ENCODE results near the gene ATG2B.

ATG2B gene

DNA sequence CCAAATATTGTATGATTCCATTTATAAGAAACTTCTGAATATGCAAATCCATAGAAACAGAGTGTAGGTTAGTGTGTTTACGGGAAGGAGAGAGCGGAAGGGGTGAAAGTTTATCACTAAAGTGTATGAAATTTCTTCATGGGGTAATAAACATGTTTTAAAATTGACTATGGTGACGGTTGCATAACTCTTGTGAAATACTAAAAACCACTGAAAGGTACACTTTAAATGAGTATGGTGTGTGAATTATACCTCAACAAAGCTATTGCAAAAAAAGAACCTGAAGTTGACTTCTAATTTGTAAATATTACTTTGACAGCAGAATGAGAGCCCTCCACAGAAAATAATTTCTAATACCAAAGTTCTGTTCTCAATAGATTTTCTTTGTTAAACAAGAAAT is 47.1 kb downstream of the ATG2B start:
- DNase-seq (ENCODE audit: extremely low read depth in 1 of 2, low read depth in 1 of 2): no peak

DNA sequence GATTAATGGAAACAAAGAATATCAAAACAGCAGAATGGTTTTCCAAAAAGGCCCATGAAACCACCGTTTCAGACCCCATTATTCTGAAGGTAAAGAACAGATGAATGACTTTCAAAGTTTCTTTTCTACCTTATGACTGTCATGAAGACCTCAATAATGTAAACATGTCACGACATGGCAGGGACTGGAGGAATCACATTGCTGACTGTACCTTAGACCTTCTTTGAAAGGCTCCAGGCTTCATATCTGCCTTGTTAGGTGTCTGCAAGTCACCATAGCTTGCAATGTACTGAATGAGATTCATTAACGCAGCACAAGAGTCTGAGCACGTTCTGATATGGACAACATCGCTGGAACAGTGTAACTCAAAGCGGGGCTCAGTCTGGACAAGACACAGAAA is 52.2 kb downstream of the ATG2B start:
- DNase-seq (ENCODE audit: extremely low read depth in 1 of 2, low read depth in 1 of 2): no peak

DNA sequence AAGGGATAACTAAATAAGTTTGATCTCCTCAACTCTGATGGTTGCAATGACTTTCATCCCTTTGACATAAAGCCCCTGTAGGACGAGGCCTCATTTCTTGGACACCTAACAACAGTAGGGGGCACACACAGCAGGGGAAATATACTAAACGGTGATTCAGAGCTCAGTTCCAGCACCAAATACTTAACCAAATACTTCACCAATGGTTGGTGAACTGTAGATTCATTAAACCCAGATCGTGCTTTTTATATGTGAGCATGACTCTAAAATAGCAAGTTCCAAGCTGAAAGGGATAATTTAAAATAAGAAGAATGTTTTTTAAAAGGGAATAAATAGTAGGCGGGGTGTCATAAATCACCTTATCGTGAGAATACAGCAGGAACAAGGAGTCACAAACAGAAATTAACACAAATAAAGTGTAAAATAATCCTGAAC is 53.2 kb downstream of the ATG2B start:
- DNase-seq (ENCODE audit: extremely low read depth in 1 of 2, low read depth in 1 of 2): no peak

DNA sequence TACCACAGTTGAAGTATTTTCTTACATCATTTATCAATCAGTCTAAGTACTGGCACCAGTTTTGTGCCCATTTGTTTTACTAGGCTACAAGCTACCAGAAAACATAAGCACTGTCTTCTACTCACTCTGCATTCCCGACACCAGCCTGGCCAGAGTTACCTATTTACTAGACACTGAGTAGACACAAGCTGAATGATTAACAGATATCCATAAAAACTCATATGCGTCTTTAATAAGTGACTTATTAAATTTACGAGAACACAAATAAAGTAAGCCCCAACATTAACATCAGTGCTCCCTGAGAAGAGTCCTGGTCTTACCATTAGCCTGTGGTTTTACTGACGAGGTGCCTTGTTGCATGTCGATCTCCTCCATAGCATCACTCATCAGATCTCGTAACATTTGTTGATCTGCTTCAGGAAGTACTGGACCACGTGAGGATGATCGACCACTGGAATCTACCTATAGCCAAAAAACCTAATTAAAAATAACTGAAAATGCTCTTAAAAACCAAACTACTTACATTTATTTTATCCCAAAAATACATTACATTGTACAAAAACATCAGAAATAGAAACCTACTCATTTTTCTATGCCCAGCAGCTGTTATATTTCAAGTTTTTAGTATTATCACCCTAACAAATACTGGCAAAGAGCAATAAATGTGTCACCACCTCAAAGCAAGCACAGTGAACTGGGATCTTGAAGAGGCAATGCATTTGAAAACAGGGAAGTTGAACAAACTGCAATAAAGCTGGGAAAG is 53.8 kb downstream of the ATG2B start:
- DNase-seq (ENCODE audit: extremely low read depth in 1 of 2, low read depth in 1 of 2): no peak

DNA sequence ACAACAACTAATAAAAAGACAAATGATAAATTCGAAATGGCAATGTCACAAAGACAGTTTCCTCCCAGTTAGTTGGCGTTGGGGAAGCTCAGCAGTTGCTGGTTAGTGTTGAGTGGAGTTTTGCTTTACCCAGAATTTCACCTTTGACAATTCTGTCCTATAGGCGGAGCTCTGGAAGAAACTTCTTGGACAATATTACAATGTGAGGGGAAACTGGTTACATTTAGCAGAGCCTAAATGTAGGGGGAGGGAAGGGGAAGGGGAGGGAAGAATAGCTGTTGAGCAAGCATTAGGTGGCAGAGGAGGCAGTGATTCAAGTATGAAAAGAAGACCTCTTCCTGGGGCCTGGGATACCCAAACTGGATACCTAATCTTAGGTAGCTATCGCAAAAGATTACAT is 55.7 kb downstream of the ATG2B start:
- no peak for DNase-seq (ENCODE audit: extremely low read depth in 1 of 2, low read depth in 1 of 2)

DNA sequence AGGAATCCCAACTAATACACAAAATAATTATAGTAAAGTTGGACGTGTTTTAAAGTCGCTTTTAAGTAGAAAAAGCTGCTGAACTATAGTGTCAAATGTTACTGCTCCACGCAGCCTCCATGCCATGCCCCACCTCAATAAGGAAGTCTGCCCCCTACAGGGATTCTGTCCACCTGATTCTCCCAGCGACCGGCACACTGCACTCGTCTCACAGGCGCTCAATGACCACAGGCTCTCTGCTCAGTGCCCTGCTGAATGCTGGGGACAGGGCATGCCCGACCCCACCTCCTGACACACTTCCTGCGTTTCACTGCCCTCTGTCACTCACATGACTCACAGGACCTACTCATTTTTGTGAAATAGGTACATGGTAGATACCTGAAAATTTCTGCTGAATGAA is 58.2 kb downstream of the ATG2B start:
- no peak for DNase-seq (ENCODE audit: extremely low read depth in 1 of 2, low read depth in 1 of 2)

DNA sequence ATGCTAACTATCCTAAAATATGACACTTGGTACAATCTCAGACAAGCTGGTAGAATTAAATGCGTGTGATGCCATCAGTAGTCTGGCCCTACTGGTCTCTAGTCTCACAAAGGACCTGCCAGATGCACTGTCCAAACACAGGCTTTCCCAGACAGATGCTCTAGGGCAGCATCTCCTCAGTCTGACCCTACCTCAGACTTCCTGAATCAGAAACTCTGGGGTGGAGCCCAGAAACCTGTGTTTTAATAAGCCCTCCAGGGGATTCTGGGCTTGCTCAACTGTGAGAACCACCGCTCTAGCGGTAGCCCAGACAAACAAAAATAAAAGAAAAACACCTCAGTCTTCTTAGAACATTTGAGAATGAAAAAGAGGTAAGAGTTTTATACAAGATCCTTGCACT is 59.2 kb downstream of the ATG2B start:
- no peak for DNase-seq (ENCODE audit: extremely low read depth in 1 of 2, low read depth in 1 of 2)

DNA sequence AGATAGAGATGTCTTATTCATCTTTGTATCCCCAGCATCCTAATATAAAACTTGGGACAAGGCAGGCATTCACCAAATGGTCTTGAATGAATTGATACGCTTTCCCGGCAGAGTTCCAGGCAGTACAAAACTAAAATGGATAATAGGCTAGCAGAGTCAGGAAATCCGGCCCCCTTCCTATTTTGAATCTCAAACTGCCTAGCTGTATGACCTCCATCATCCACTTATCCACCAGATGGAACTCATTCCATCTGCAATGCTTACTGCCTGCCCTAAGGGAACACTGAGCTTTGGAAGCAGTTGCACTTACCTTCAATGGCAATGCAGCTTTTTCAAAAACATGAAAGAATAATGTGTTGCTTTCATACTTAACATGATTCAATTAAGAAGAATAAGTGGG is 63.7 kb downstream of the ATG2B start:
- no peak for DNase-seq (ENCODE audit: extremely low read depth in 1 of 2, low read depth in 1 of 2)

DNA sequence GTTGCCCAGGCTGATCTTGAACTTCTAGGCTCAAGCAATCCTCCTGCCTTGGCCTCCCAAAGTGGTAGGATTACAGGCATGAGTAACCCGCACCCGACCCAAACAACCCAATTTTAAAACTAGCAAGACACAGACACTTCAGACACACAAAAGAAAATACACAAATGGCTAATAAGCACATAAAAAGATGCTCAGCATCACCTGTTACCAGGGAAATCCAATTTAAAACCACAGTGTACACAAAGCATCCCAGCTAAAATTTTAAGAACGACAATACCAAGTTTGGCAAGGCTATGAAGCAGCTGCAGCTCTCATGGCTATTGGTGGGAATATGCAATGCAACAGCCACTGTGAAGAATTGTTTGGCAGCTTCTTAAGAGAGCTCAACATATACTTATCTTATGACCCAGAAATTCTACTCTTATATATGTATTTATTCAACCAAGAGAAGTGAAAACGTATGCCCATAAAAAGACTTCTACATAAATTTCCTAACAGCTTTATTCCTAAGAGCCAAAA is 65.1 kb downstream of the ATG2B start:
- DNase-seq (ENCODE audit: extremely low read depth in 1 of 2, low read depth in 1 of 2): no peak

DNA sequence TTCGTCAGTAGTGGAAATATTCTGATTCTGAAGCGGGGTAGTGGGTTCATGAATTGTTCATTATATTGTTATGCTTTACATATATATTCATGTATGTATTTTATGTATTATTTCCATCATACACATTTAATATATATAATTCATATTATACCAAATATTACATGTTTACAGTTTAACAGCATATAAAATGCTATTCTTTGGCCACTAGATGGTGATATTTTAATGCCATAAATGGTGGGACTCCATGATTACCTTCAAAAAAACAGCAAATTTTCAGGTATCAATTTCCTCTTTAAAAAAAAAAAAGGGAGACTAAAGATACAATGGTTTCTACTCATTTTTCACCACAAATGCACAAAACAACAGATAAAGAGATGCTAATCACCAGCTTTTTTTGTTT is 66.1 kb downstream of the ATG2B start:
- no peak for DNase-seq (ENCODE audit: extremely low read depth in 1 of 2, low read depth in 1 of 2)

DNA sequence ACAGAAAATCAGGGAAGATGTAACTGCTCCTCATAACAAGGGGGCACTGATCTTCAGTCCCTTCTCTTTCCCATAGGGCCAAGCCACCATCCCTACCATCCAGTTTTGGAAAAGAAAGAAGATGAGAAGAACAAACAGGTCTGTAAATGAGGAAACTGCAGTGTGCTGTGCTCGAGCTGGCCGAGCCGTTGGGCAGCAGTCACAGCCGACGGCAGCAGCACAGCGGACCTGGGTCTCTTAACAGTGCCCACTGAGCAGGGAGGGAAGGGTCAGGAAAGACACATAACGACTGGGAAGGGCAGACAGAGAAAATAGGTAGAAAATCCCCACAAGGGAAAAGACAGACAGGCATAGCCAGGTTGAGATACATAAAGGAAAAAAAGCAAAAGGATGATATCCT is 68.9 kb downstream of the ATG2B start:
- DNase-seq (ENCODE audit: extremely low read depth in 1 of 2, low read depth in 1 of 2): no peak

DNA sequence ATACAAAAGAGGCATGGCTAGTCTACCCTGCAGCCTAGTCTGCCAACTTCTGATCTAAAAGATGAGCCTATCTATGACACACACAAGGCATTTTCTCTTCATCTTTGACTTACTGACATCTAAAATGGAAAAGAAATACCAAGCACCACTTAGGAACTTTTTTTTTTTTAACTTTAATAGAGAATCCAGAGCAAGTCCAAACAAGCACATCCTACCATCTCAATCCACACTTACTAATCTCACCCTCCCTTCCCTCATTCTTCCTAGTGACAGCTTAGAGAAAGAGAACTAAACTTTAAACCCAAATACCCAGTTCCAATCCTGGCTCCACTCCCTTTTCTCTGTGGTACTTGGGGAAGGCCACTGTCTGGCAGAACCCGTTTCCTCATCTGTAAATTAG is 75.3 kb downstream of the ATG2B start:
- DNase-seq (ENCODE audit: extremely low read depth in 1 of 2, low read depth in 1 of 2): no peak

DNA sequence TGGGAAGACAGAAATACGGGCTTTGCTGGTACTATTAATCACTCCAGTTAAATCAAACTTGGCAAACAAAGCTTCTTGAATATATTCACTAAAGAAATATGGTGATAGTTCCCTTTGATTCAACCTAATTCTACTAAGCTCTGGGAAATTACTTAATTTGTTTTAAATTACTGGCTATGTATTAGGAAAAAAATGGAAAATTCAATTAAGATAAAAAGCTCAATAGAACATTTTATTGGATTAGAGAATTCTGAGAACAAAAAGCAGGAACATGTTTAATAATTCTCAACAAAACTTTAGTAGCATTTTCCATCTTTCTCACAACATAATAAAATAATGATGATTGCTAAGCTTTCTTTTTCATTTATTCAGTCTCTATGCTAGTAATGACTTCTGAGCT is 76.9 kb downstream of the ATG2B start:
- no peak for DNase-seq (ENCODE audit: extremely low read depth in 1 of 2, low read depth in 1 of 2)

DNA sequence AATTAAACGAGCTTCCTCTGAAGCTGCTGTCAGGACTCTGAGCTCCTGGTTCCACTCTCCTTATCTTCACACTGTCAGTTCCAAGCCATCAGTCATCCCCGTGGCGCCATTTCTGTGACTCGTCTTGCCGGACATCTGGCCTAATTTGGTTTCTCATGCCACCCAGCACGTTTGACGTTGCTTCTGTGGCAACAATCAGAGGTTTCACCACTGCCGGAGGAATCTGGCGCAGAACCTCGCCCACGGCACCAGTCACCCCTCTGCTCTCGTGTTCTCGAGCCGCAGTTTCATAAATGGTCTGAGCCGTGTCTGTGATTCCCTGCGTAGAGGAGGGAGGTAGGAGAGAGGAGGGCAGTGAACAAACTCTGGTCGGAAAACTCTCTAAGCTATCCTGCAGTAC is 77.5 kb downstream of the ATG2B start:
- no peak for DNase-seq (ENCODE audit: extremely low read depth in 1 of 2, low read depth in 1 of 2)

DNA sequence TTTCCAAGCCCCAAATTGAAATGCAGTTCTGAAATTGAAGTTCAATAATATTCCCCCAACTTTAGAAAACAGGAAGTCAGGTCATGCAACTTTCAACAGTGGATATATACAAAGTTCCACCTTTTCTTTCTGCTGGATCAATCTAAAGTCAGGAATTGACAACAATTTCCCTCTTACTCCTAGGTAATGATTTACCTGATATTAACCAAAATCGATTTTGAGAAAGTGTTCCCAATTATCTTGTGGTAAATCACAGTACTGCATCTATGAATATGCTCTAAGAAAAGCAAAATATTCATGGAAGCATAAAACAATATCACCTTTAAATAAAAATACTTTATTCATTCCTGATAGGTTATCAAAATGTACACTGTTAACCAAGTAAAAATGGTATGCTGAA is 78.7 kb downstream of the ATG2B start:
- DNase-seq (ENCODE audit: extremely low read depth in 1 of 2, low read depth in 1 of 2): no peak

DNA sequence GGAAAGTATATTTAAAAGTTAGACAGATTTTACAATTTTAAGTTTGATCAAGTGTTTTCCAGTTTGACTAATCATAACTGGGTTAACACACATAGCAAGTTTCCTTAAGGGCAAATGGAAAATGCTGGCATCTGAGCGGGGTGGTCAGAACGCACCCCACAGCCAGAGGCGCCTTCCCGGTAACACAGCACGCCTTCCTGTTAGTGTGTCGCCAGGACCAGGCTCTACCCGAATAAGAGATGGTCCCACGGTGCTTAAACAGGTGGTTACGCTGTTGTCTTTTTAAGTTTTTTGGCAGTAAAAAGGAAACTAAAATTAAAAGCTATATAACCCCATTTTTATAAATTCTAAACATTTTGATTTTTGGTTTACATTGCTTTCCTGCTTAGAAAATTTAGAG is 79.1 kb downstream of the ATG2B start:
- no peak for DNase-seq (ENCODE audit: extremely low read depth in 1 of 2, low read depth in 1 of 2)

DNA sequence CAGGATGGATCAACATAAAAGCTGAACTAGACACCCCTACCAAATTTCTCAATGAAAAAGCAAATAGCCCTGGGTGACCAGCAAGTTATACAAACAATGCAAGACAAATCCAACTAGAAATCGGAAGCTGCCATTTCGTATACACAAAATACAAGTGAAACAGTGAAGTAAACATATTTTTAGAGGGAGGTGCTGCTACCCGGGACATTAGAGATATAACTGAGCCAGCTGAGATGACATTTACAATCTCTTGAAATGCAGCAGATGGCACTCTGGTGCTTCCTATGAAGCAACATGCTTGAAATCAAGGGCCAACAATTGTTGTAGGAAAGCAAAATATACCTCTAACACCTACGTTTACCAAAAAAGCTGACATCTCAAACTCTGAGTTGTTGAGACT is 81.7 kb downstream of the ATG2B start:
- no peak for DNase-seq (ENCODE audit: extremely low read depth in 1 of 2, low read depth in 1 of 2)

DNA sequence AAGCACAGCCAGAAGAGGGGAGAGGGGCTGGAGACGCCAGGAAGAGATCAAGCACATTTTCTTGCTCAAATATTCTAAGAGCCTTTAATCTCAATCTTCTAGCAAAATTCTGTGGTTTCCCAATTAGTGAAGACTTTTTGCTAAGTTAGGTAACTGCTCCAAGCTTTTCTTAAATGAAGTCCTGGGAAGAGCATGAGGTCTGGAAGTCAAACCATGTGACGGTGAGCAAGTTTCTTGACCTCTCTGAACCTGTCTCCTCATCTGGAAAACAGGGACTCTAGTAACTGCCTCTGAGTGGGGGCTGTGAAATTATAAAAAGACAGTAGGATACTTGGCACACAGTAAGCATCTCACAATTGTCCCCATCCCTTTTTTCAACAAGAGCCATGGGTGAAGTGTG is 83.0 kb downstream of the ATG2B start:
- DNase-seq (ENCODE audit: extremely low read depth in 1 of 2, low read depth in 1 of 2): no peak

DNA sequence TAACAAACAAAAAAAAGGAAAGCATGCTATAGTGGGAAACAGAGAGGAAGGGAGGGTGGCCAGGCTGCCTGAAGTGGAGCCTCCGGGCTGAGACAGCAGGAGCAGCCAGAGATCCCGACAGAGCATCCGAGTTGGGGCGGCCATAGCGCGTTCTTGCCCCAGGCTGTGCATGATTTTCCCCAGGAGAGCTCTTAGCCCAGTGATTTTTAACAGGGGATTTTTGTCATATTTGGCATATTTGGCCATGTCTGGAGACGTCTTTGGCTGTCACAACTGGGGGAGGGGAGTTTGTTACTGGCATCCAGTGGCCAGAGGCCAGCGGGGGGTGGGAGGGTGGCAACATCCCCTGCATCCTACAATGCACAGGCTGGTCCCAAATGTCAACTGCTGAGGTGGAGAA is 83.6 kb downstream of the ATG2B start:
- DNase-seq (ENCODE audit: extremely low read depth in 1 of 2, low read depth in 1 of 2): no peak

DNA sequence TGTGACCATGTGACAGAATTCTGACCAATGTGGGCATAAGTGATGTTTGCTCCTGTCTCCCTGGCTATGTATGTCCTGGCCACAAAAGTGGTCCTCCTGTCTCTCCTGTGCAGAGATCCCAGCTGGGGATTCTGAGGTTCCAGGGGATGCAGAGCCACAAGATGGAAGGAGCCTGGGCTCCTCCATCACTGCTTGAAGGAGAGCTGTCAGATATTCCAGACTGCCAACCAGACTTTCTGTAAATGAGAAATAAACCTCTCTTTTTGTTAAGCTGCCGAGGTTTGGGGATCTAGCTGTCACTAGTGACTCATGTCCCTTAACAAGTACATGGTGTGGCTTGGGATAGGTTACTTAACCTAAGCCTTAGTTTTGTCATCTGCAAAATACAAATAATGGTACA is 85.3 kb downstream of the ATG2B start:
- no peak for DNase-seq (ENCODE audit: extremely low read depth in 1 of 2, low read depth in 1 of 2)

DNA sequence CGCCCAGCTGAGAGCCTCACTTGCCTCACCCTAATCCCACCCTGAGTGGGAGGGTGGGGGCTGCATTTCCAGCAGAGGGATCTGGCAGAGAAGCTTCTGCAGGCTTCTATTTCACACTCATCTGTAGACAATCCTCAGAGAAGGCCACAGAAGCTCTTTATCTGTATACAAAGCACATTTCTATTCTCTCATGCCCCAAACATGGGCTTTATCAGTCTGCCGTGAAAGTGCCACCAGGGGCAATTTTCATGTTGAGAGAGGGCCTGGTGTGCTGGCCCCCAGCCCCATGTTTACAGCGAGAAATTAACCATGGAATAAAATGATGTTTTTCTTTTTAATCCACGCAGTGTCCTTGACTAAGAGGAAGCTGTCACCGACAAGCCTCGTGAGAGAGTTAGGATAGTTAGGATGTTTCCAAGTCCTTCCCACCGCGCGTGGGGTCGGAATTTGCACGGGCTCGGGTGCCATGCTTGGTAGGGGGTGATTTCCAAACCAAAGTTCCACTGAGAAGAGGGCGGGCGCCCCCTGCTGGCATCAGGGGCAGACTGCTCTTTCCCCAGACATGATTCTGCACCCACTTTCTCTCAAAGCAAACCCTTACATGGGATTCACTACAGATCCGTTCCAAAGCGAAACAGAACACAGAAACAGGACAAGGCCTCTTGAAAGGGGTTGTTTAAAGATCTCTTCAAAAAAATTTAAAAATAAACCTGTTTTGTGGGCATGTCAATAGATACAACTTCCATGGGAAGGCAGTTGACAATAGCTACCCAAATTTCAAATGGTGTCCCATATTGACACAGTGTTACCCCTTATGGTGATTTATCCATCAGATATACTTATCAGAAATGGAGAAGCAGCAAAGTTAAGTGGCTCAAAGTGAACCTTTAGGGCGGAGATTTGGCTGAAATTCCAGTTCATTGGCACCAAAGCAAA is 87.7 kb downstream of the ATG2B start:
- DNase-seq (ENCODE audit: extremely low read depth in 1 of 2, low read depth in 1 of 2): peak; percentile 13 to 29

DNA sequence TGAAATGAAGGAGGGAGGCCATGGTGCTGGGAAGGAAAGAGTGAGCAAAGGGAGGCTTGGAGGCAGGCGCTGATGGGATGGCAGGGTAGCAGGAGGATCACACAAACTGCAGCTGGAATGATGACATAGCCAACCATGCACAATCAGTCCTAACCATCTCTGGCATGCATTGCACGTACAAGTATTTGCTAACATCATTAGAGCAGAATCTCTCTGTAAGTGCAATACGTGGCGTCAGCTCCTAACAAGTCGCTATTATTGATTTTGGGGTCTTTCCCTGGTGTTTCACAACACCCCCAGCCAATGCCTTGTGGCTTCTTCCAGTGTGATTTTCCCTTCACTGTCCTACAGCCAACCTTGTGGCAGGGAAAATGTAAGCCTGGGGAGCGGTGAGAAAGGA is 88.6 kb downstream of the ATG2B start:
- DNase-seq (ENCODE audit: extremely low read depth in 1 of 2, low read depth in 1 of 2): no peak
